Measurements from ENCODE around the gene ERGIC1. TPM values are rescaled to one million over a fixed set of nuclear protein-coding genes. Genes with fewer than 3 reads are reported as not detected.

Gene ERGIC1
- total RNA-seq, 2 donors from 2014 or later, result 173 to 191 TPM

DNA sequence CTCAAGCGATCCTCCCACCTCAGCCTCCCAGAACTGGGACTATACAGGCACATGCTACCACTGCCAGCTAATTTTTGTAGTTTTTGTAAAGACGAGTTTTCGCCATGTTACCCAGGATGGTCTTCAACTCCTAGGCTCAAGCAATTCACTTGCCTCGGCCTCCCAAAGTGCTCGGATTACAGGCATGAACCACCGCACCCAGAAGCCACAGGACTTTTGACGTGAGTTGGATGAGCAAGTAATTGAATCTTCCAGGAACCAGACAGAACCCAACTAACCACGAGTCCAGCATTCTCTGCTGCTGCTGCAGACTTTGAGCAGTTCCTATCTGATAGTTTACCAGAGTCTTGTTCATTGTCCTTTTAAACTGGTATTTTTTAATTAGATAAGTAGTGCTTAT lies 139.9 kb downstream of the ERGIC1 start:
- TF ChIP-seq, protein P1, sequence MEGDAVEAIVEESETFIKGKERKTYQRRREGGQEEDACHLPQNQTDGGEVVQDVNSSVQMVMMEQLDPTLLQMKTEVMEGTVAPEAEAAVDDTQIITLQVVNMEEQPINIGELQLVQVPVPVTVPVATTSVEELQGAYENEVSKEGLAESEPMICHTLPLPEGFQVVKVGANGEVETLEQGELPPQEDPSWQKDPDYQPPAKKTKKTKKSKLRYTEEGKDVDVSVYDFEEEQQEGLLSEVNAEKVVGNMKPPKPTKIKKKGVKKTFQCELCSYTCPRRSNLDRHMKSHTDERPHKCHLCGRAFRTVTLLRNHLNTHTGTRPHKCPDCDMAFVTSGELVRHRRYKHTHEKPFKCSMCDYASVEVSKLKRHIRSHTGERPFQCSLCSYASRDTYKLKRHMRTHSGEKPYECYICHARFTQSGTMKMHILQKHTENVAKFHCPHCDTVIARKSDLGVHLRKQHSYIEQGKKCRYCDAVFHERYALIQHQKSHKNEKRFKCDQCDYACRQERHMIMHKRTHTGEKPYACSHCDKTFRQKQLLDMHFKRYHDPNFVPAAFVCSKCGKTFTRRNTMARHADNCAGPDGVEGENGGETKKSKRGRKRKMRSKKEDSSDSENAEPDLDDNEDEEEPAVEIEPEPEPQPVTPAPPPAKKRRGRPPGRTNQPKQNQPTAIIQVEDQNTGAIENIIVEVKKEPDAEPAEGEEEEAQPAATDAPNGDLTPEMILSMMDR (IDR thresholded peaks at IDR 0.05), result no peak
- H3K4me3 ChIP-seq, result no peak overlapping the region
- H3K27ac ChIP-seq, result no peak overlapping the region
- DNase-seq, result no peak
- intact Hi-C loops (cut with DNase I), result loop anchor here (10.0 kb wide), 1 partner anchor 311 kb away; no protein-coding TSS in a partner anchor
- no peaks in the 10 kb centered on the region for H3K36me3 ChIP-seq
- no peaks in the 10 kb centered on the region for H3K9me3 ChIP-seq
- H3K9ac ChIP-seq (ENCODE audit: low read depth in 2 of 2, low read length in 2 of 2), result no peak overlapping the region
- no peaks in the 10 kb centered on the region for H3K27me3 ChIP-seq
- no peaks in the 10 kb centered on the region for H3K4me1 ChIP-seq

DNA sequence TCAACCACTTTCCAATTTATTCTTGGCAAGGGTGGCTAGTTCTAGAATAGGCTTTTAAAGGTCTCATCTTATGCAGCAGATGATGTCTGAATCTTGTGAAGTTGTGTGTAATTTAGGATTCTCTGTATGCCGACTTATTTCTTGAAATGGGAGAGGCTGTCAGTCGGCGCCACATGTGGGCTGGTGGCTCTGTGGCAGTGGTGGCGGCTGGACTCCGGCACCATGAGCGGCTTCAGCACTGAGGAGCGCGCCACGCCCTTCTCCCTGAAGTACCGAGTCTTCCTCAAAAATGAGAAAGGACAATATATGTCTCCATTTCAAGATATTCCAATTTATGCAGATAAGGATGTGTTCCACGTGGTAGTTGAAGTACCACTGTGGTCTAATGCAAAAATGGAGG lies 141.2 kb downstream of the ERGIC1 start:
- Histone ChIP-seq H3K4me3 (no peak overlapping the region), H3K36me3 (no peaks in the 10 kb centered on the region), H3K27me3 (no peaks in the 10 kb centered on the region), H3K27ac (no peak overlapping the region), H3K9ac (ENCODE audit: low read depth in 2 of 2, low read length in 2 of 2) (no peak overlapping the region), H3K4me1 (no peaks in the 10 kb centered on the region), H3K9me3 (no peaks in the 10 kb centered on the region)
- intact Hi-C loops (cut with DNase I), result loop anchor here (10.0 kb wide), 1 partner anchor 310 kb away; no protein-coding TSS in a partner anchor
- TF ChIP-seq, protein P1 (IDR thresholded peaks at IDR 0.05), result no peak
- DNase-seq, result no peak

DNA sequence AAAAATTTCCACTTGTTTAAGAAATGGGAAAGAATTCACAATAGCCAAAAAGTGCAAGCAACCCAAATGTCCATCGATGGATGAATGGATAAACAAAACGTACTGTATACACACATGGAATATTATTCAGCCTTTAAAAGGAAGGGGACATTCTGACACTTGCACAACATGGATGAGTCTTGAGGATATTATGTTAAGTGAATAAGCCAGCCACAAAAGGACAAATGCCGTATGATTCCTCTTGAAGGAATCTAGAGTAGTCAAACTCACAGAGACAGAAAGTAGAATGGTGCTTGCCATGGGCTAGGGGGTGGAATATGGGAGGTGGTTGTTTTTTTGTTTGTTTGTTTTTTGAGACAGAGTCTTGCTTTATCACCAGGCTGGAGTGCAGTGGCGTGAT lies 145.7 kb downstream of the ERGIC1 start:
- intact Hi-C loops (cut with DNase I), result loop anchor here (2.0 to 10.0 kb wide), 4 partner anchors 78 to 305 kb away; partner anchors contain the start of genes BNIP1 and CREBRF
- no peak for DNase-seq
- Histone ChIP-seq H3K4me3 (no peak overlapping the region), H3K9ac (ENCODE audit: low read depth in 2 of 2, low read length in 2 of 2) (no peak overlapping the region), H3K36me3 (no peaks in the 10 kb centered on the region), H3K27me3 (no peaks in the 10 kb centered on the region), H3K9me3 (no peaks in the 10 kb centered on the region), H3K4me1 (no peaks in the 10 kb centered on the region), H3K27ac (no peak overlapping the region)
- TF ChIP-seq, protein P1 (IDR thresholded peaks at IDR 0.05), result no peak

DNA sequence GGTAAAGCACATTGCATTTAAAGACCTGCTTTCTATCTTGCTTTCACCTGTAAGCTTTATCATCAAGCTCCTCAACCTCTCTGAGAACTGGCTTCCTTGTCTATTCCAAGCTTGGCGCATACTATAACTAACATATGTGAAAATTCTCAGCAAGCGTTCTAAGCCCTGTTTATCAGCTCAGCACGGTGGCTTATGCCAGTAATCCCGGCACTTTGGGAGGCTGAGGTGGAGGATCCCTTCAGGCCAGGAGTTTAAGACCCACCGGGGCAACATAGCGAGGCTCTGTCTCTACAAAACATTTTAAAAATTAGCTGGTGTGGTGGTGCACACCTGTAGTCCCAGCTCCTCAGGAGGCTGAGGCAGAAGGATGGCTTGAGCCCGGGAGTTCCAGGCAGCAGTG lies 147.9 kb downstream of the ERGIC1 start:
- TF ChIP-seq, protein P1 (IDR thresholded peaks at IDR 0.05), result no peak
- Histone ChIP-seq H3K27ac (no peak overlapping the region), H3K27me3 (no peaks in the 10 kb centered on the region), H3K9me3 (no peaks in the 10 kb centered on the region), H3K4me1 (no peaks in the 10 kb centered on the region), H3K36me3 (no peaks in the 10 kb centered on the region), H3K9ac (ENCODE audit: low read depth in 2 of 2, low read length in 2 of 2) (no peak overlapping the region), H3K4me3 (no peak overlapping the region)
- intact Hi-C loops (cut with DNase I), result loop anchor here (5.0 kb wide), 2 partner anchors 75 to 160 kb away; partner anchors contain the start of genes BNIP1 and CREBRF
- DNase-seq, result no peak

DNA sequence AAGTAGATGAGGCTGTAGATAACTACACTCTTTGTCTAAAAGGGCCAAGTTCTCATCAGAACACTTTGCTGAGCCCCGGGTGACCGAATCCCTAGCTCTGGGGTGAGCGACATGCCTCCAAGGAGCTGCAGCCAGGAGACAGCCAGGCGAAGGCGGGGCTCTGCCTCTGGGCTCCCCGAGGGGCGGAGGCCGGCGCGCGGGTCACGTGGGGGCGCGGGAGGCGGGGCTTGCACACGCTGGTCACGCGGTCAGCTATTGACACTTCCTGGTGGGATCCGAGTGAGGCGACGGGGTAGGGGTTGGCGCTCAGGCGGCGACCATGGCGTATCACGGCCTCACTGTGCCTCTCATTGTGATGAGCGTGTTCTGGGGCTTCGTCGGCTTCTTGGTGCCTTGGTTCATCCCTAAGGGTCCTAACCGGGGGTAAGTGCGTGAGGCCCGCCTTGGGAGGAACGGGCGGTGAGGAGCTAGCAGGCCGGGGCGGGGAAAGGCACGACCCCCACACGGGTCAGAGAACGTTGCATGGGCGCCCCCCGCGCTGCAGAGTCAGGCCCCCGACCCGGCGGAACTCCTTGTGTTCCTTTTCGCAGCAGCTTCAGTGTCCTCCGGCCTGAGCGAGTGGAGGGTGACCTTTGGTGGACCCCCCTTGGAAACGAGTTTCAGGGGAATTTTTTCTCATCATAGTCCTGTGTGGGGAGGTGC lies 149.6 kb downstream of the ERGIC1 start, which contains the start of gene ATP6V0E1:
Gene ATP6V0E1 (plus strand): TSS at position 230 of the 702 bp plus-strand sequence. CDS start 90 bp downstream, at position 320.
- Histone ChIP-seq H3K27me3 (no peaks in the 10 kb centered on the region), H3K27ac (peak within 1 kb of the TSS; percentile 96), H3K4me1 (no peaks in the 10 kb centered on the region), H3K9ac (ENCODE audit: low read depth in 2 of 2, low read length in 2 of 2) (peak within 1 kb of the TSS; percentile 89 to 91), H3K36me3 (no peaks in the 10 kb centered on the region), H3K4me3 (peak within 1 kb of the TSS; percentile 97), H3K9me3 (no peaks in the 10 kb centered on the region)
- TF ChIP-seq, protein P1 (IDR thresholded peaks at IDR 0.05), result no peak
- intact Hi-C loops (cut with DNase I), result loop anchor here (5.0 kb wide), 2 partner anchors 74 to 159 kb away; partner anchors contain the start of genes BNIP1 and CREBRF
- DNase-seq, result peak; percentile 97
